ENCODE data around the gene IRGC. TPM values are rescaled to one million over a fixed set of nuclear protein-coding genes. Genes with fewer than 3 reads are reported as not detected.

IRGC gene
- total RNA-seq, 1 experiment from 2014 or later: not detected

- no peak overlapping the region for H4K91ac ChIP-seq (ENCODE audit: insufficient read length, low read depth, low read length)
- H3K14ac ChIP-seq (ENCODE audit: insufficient read depth, low read length): no peak overlapping the region
- H2BK5ac ChIP-seq (ENCODE audit: insufficient read length, low read length): no peak overlapping the region
- H2AK5ac ChIP-seq (ENCODE audit: insufficient read length, low read length): no peak overlapping the region
- H2BK12ac ChIP-seq (ENCODE audit: insufficient read length, low read depth, low read length): no peak overlapping the region
- no peak overlapping the region for H3K4ac ChIP-seq (ENCODE audit: low read depth, low read length)
- no peak overlapping the region for H3K18ac ChIP-seq (ENCODE audit: insufficient read length, low read depth, low read length)
- no peak overlapping the region for H3K9ac ChIP-seq (ENCODE audit: extremely low read depth, insufficient read length, low read length)
- H2BK120ac ChIP-seq (ENCODE audit: low read depth, low read length, poor library complexity, severe bottlenecking): no peak overlapping the region
- no peak overlapping the region for H2BK15ac ChIP-seq (ENCODE audit: low read depth, low read length)
- Mint-ChIP-seq H3K4me1 (peaks cover 0 to 4% of the 10 kb centered on the region in 2 experiments; a peak in 1 of 4 replicates), H3K9me3 (no peaks in the 10 kb centered on the region), H3K4me3 (no peak overlapping the region), H3K36me3 (ENCODE audit: insufficient read depth in 1 of 3, low read depth in 3 of 3) (peaks cover 14 to 41% (median 27%) of the 10 kb centered on the region in 3 experiments; a peak in 6 of 7 replicates), H3K27me3 (ENCODE audit: low read depth) (peaks cover 4% of the 10 kb centered on the region; the same call in 1 of the 2 replicates), H3K27ac (no peak overlapping the region; a peak in 1 of 7 replicates)
- no peaks in the 10 kb centered on the region for H4K20me1 ChIP-seq (ENCODE audit: control insufficient read depth, insufficient read depth, insufficient read length)
- peaks cover 2% of the 10 kb centered on the region for H3K23me2 ChIP-seq (ENCODE audit: insufficient read length, low read depth, low read length, poor library complexity, severe bottlenecking)
- no peaks in the 10 kb centered on the region for H3K27me3 ChIP-seq (ENCODE audit: insufficient read depth, low read length)
- no peak overlapping the region for H2AFZ ChIP-seq (ENCODE audit: low read length)
- no peak overlapping the region for H4K5ac ChIP-seq (ENCODE audit: insufficient read length, low read depth, low read length)
- H2BK20ac ChIP-seq (ENCODE audit: low read depth, low read length, poor library complexity, severe bottlenecking): no peak overlapping the region
- no peak overlapping the region for H3K27ac ChIP-seq (ENCODE audit: insufficient read length, low read depth, low read length)
- no CpG with 5 or more reads among the region's 4 CpGs for WGBS (ENCODE audit: extremely low coverage, insufficient read length, low lambda C conversion rate)
- H3K56ac ChIP-seq (ENCODE audit: insufficient read length, low read depth, low read length): no peak overlapping the region
- H4K8ac ChIP-seq (replicated peaks; ENCODE audit: insufficient read length, low read depth, low read length): no peak overlapping the region
- H3K4me2 ChIP-seq (ENCODE audit: insufficient read depth, insufficient read length, low read length): no peak overlapping the region
- H3K79me2 ChIP-seq (ENCODE audit: insufficient read depth, low read length): no peaks in the 10 kb centered on the region
- no peaks in the 10 kb centered on the region for H3K9me3 ChIP-seq (ENCODE audit: control insufficient read depth, low read depth, low read length)
- no peaks in the 10 kb centered on the region for H3K4me1 ChIP-seq (ENCODE audit: insufficient read depth, low read length)
- H3K79me1 ChIP-seq (ENCODE audit: insufficient read depth, low read depth, low read length, poor library complexity, severe bottlenecking): no peaks in the 10 kb centered on the region
- H3T11ph ChIP-seq (ENCODE audit: low read length): no peak overlapping the region
- H3K23ac ChIP-seq (ENCODE audit: insufficient read length, low read depth, low read length): no peak overlapping the region
- no peak for DNase-seq
- TF ChIP-seq, protein P1, sequence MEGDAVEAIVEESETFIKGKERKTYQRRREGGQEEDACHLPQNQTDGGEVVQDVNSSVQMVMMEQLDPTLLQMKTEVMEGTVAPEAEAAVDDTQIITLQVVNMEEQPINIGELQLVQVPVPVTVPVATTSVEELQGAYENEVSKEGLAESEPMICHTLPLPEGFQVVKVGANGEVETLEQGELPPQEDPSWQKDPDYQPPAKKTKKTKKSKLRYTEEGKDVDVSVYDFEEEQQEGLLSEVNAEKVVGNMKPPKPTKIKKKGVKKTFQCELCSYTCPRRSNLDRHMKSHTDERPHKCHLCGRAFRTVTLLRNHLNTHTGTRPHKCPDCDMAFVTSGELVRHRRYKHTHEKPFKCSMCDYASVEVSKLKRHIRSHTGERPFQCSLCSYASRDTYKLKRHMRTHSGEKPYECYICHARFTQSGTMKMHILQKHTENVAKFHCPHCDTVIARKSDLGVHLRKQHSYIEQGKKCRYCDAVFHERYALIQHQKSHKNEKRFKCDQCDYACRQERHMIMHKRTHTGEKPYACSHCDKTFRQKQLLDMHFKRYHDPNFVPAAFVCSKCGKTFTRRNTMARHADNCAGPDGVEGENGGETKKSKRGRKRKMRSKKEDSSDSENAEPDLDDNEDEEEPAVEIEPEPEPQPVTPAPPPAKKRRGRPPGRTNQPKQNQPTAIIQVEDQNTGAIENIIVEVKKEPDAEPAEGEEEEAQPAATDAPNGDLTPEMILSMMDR (conservative IDR thresholded peaks at IDR 0.05): no peak
Measured at GRCh38 chr19:43727593-43727853, 11.6 kb downstream of the IRGC start.

Data from H9 (cell line).